IPS-18a (cell line): ENCODE data around the gene GTF2H2C.
A peak's percentile ranks its signal among the peaks of the same experiment; 100 is the strongest.
"Not testable (repeated sequence)": the region's sequence is repeated elsewhere in the genome, so short reads cannot be mapped to it uniquely, and the experiment has no call there.

ENCODE experiments used
- H3K27ac ChIP-seq: one replicate; pipeline ENCODE4 v1.5.1; 2013; ENCODE audit warnings: low read length
- H3K27me3 ChIP-seq: one replicate; pipeline ENCODE4 v1.6.1; 2013; ENCODE audit warnings: mild to moderate bottlenecking, low read length; ENCODE audit not compliant: control insufficient read depth, insufficient read depth
- H3K36me3 ChIP-seq: one replicate; pipeline ENCODE4 v1.6.1; 2013; ENCODE audit warnings: low read depth, low read length; ENCODE audit not compliant: control insufficient read depth
- H3K4me1 ChIP-seq: one replicate; pipeline ENCODE4 v1.6.1; 2013; ENCODE audit warnings: low read depth, low read length; ENCODE audit not compliant: control insufficient read depth
- H3K4me3 ChIP-seq: one replicate; pipeline ENCODE4 v1.5.1; 2013; ENCODE audit warnings: low read length
- H3K9ac ChIP-seq: one replicate; pipeline ENCODE4 v1.6.1; 2013; ENCODE audit warnings: mild to moderate bottlenecking, low read length, moderate library complexity
- H3K9me3 ChIP-seq: one replicate; pipeline ENCODE4 v1.6.1; 2013; ENCODE audit warnings: low read depth, low read length; ENCODE audit not compliant: control insufficient read depth

The GTF2H2C gene

DNA sequence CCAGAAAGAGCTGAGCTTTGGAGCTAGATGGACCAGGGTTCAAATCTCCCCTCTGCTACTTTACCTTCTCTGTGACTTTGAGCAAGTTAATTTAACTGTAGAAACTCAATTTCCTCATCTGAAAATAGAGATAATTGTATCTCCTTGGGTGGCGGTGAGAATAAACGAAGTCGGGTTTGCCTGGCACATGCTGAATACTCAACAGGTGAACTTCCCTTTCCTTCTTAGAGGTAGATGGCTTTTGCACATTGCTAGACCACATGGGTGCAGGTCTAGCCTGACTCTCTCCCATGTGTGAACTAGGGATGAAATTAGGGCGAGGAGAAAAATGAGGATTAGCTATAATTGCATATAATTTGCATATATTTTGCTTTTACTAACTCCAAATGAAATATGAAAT is 31.4 kb upstream of the GTF2H2C start:
- H3K4me3 ChIP-seq = no peak overlapping the region
- peaks cover 4% of the 10 kb centered on the region for H3K36me3 ChIP-seq
- no peak overlapping the region for H3K27ac ChIP-seq

DNA sequence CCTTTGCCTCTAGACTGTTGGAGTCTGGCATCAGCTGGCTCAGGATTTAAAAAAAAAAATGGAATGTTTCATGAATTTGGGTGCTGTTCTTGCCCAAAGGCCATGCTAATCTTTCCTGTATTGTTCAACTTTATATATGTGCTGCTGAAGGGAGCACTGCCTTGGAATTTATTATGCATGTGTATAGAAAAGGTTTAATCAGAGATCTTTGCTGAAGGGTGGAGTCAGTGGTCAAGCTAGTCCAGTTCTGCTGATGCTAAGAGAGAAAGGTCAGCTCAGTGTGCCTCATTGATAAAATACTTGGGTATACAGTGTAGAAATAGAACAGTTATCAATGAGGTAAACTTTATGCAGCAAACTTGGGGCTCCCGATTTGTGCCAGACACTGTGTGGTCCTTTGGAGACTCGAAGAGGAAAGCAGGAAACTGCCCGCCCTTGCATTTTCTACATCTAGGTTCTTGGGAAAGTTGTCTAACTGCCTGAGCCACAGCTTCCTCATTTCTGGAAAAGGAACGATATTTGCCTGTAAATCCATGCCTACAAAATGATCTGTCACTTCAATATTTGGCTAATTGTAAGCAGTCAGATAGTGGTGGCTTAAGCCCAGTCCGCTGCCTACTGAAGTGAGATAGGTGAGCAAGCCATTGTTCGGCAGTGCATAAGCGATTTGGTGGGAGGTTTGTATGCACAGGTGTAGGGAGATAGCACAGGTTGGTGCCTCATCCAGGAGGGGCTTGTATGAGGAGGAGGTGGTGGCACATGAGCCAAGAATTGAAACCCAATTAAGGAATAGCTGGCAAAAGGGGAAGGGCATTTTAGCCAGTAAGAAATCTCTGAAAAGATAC is 29.2 kb upstream of the GTF2H2C start:
- Histone ChIP-seq H3K9ac (no peak overlapping the region), H3K27me3 (no peaks in the 10 kb centered on the region), H3K9me3 (no peaks in the 10 kb centered on the region), H3K27ac (no peak overlapping the region), H3K4me1 (peaks cover 8% of the 10 kb centered on the region), H3K36me3 (peaks cover 4% of the 10 kb centered on the region), H3K4me3 (no peak overlapping the region)

More for the DNA sequence above, 31.4 kb upstream of the GTF2H2C start:
- Histone ChIP-seq H3K9ac (no peak overlapping the region), H3K4me1 (peaks cover 8% of the 10 kb centered on the region), H3K9me3 (no peaks in the 10 kb centered on the region), H3K27me3 (no peaks in the 10 kb centered on the region)

DNA sequence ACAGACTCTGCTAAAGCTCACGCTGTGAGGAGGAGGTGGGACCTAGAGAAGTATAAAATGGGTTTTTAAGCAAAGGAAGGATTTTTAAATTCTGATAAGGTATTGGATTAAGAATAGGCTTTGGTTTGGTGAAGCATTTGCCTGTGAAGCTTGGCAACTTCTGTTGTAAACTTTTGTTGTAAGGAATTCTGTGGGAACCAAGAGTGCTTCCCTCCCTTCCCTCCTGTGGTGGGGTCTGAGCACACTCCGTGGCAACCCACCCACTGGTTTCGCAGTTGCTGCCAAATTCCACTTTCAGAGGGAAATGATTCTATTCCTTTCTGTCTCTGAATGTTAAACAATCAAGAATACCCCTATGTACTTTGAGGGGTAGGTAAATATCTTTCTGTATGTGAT is 28.6 kb upstream of the GTF2H2C start:
- H3K27ac ChIP-seq = no peak overlapping the region
- no peaks in the 10 kb centered on the region for H3K27me3 ChIP-seq
- H3K36me3 ChIP-seq = no peaks in the 10 kb centered on the region
- no peak overlapping the region for H3K9ac ChIP-seq
- no peaks in the 10 kb centered on the region for H3K9me3 ChIP-seq
- H3K4me3 ChIP-seq = no peak overlapping the region
- H3K4me1 ChIP-seq = peaks cover 8% of the 10 kb centered on the region

GRCh38 chr5:69537911-69538310 is 22.1 kb upstream of the GTF2H2C start:
- H3K9me3 ChIP-seq, H3K9ac ChIP-seq, H3K4me1 ChIP-seq, H3K36me3 ChIP-seq, H3K4me3 ChIP-seq, H3K27me3 ChIP-seq, H3K27ac ChIP-seq: not testable (repeated sequence)

GRCh38 chr5:69538735-69539134 is 21.3 kb upstream of the GTF2H2C start:
- not testable (repeated sequence) for H3K4me1 ChIP-seq, H3K9ac ChIP-seq, H3K27ac ChIP-seq, H3K36me3 ChIP-seq, H3K27me3 ChIP-seq, H3K4me3 ChIP-seq, H3K9me3 ChIP-seq

DNA sequence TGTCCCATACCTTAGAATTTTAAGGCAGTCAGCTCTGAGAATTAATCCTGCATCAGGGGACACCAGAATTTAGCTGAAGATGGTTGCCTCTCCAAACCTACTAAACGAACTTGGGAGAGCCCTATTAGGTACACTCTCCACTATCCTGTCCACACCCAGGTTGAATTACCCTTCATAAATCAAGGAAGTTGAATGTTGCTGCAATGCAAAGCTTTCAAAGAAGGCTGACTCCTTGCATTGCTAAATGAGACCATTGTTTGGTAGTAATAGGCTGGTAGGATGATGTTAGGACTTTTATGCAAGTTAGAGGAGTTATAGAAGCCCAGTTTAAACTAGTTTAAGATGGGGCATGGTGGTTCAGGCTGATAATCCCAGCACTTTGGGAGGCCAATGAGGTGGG is 18.6 kb upstream of the GTF2H2C start:
- not testable (repeated sequence) for H3K9me3 ChIP-seq

DNA sequence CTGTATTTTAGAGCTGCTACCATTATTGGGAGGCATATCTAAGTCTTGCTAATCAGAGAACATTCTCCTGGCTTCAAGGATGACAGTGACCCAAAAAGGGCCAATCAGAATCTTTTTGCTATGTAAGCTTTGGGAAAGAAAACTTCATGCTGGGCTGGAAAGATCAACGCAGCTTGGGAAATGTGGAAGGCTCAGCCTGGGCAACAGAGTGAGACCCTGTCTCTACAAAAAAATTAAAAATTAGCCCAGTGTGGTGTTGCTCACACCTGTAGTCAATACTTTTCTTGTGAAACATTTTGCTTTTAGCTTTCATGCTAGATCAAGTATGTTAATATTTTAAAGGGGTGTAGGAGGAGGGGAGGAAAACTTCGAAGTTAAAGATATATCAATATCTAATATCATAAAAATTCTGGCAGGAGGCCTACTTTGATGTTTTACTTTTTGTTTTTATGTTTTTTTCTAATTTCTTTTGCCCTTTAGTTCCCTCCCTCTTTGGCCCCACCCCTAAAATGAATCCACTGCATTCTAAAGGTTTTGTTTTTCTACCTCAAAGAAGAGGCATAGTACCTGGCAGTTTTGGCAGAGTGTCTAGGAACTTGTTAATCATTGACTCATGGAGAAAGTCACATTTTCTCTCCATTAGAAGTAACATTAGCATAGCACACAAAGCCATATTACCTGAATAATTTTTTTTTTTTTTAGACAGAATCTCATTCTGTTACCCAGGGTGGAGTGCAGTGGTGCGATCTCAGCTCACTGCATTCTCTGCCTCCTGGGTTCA is 17.0 kb upstream of the GTF2H2C start:
- H3K27me3 ChIP-seq, H3K4me1 ChIP-seq, H3K36me3 ChIP-seq, H3K4me3 ChIP-seq, H3K27ac ChIP-seq, H3K9me3 ChIP-seq, H3K9ac ChIP-seq: not testable (repeated sequence)

More for the DNA sequence above, 18.6 kb upstream of the GTF2H2C start:
- not testable (repeated sequence) for H3K9ac ChIP-seq, H3K27ac ChIP-seq, H3K4me3 ChIP-seq, H3K36me3 ChIP-seq, H3K27me3 ChIP-seq, H3K4me1 ChIP-seq

- H3K27me3 ChIP-seq, H3K27ac ChIP-seq: not testable (repeated sequence)
Measured at GRCh38 chr5:69544602-69545001, 15.4 kb upstream of the GTF2H2C start.

DNA sequence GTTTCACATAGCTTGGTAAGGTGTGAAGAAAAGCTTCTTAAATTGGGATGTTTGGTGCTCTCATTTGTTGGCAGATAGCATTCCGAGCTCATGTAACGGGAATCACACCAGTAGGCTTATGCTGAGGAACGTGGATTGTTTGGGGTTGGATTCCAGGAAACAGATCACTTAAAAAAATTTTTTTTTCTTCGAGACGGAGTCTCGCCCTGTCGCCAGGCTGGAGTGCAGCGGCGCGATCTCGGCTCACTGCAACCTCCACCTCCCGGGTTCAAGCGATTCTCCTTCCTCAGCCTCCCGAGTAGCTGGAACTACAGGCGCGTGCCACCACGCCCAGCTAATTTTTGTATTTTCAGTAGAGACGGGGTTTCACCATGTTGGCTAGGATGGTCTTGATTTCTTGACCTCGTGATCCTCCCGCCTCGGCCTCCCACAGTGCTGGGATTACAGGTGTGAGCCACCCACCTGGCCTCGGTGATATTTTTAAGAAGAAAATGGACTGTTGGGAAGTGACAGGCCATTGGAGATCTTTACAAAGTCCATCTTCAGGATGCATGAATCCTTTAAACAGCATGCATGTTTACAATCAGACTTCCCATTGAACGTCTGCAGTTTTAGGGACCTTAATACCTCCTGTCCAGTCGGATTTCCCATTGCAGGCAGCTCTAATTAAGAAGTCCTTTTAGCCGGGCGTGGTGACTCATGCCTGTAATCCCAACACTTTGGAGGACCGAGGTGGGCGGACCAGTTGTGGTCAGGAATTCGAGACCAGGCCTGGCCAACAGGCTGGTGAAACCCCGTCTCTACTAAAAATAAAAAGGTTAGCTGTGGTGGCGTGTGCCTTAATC is 818 bp downstream of the GTF2H2C start:
- H3K9ac ChIP-seq = peak overlapping the region; percentile 12
- H3K27me3 ChIP-seq, H3K9me3 ChIP-seq, H3K36me3 ChIP-seq, H3K27ac ChIP-seq, H3K4me1 ChIP-seq: not testable (repeated sequence)
- peak overlapping the region; percentile 55 for H3K4me3 ChIP-seq

More at GRCh38 chr5:69544602-69545001, 15.4 kb upstream of the GTF2H2C start:
- not testable (repeated sequence) for H3K36me3 ChIP-seq, H3K4me3 ChIP-seq, H3K9ac ChIP-seq, H3K9me3 ChIP-seq, H3K4me1 ChIP-seq

GRCh38 chr5:69566172-69566571 is 6.2 kb downstream of the GTF2H2C start:
- not testable (repeated sequence) for H3K36me3 ChIP-seq, H3K27ac ChIP-seq, H3K9me3 ChIP-seq, H3K4me1 ChIP-seq, H3K27me3 ChIP-seq, H3K9ac ChIP-seq, H3K4me3 ChIP-seq

GRCh38 chr5:69568072-69568471 is 8.1 kb downstream of the GTF2H2C start:
- not testable (repeated sequence) for H3K9me3 ChIP-seq, H3K27me3 ChIP-seq, H3K27ac ChIP-seq, H3K4me3 ChIP-seq, H3K9ac ChIP-seq, H3K4me1 ChIP-seq, H3K36me3 ChIP-seq
